ENCODE results near the gene HESX1. TPM values are rescaled to one million over a fixed set of nuclear protein-coding genes. Genes with fewer than 3 reads are reported as not detected.

Gene HESX1
- total and polyA plus RNA-seq, 2 donors from 2014 or later = 0.79 to 2.1 TPM

DNA sequence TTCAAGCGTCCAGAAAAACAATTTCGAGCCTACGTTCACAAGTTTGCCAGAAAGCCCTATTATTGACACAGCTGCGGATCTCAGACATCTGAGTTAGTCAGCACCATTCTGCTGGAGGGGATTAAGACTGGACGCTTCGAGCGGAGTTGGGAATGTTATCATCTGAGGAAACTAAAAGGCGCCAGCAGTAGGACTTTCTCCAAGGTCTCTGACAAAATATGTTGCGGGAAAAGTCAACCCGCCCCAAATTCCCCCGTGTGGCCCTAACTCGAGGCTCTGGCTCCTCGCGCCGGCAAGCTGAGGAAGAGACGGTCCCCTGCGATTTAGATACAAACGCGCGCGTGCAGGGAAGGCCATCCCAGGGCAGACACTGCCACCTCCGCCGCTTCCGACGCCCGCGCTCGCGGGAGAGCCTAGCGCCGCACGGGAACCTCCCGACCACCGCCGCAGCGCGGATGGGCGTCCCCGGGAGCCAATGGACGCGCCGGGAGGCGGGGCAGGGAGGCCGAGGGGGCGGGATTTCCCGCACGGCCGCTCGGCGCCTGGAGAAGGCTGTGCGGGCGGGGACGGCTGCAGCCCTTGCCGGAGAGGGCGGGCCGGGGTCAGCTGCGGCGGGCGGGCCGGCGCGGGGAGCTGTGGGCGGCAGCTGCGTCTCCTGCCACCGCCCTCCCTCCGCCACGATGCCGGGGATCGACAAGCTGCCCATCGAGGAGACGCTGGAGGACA, 27.6 kb upstream of the HESX1 start, which contains the start of gene APPL1:
TSS of gene APPL1 (plus strand) at position 526 of the 726 bp plus-strand sequence. CDS start at position 681, 155 bp downstream.
- intact Hi-C loops (cut with DNase I) = loop anchor here (10.0 kb wide), 1 partner anchor 133 kb away; no protein-coding TSS in a partner anchor
- Histone ChIP-seq H3K9ac (ENCODE audit: low read length in 3 of 3) (peak within 1 kb of the TSS; percentile 78 to 95 (median 86)), H3K36me3 (ENCODE audit: control insufficient read depth in 2 of 3, insufficient read depth in 3 of 3, low read length in 3 of 3) (no peaks in the 10 kb centered on the region), H3K4me3 (ENCODE audit: low read length in 3 of 3) (peak within 1 kb of the TSS; percentile 73 to 97 (median 88)), H3K9me3 (ENCODE audit: control insufficient read depth in 2 of 3, insufficient read depth in 1 of 3, low read length in 3 of 3) (no peaks in the 10 kb centered on the region), H3K27me3 (ENCODE audit: control insufficient read depth, insufficient read depth, low read length) (no peaks in the 10 kb centered on the region), H3K4me1 (ENCODE audit: control insufficient read depth in 2 of 3, insufficient read depth in 2 of 3, low read depth in 1 of 3, low read length in 3 of 3) (peaks cover 0 to 4% (median 0%) of the 10 kb centered on the region in 3 donors), H3K27ac (ENCODE audit: low read depth in 2 of 2, low read length in 2 of 2) (peak within 1 kb of the TSS; percentile 92 to 93)
- DNase-seq (peak; percentile 95 to 98 (median 97)), FAIRE-seq (no peak)
- TF ChIP-seq, protein P1, sequence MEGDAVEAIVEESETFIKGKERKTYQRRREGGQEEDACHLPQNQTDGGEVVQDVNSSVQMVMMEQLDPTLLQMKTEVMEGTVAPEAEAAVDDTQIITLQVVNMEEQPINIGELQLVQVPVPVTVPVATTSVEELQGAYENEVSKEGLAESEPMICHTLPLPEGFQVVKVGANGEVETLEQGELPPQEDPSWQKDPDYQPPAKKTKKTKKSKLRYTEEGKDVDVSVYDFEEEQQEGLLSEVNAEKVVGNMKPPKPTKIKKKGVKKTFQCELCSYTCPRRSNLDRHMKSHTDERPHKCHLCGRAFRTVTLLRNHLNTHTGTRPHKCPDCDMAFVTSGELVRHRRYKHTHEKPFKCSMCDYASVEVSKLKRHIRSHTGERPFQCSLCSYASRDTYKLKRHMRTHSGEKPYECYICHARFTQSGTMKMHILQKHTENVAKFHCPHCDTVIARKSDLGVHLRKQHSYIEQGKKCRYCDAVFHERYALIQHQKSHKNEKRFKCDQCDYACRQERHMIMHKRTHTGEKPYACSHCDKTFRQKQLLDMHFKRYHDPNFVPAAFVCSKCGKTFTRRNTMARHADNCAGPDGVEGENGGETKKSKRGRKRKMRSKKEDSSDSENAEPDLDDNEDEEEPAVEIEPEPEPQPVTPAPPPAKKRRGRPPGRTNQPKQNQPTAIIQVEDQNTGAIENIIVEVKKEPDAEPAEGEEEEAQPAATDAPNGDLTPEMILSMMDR (IDR thresholded peaks at IDR 0.05; ENCODE audit: borderline replicate concordance, extremely low read depth, insufficient read depth) = no peak

DNA sequence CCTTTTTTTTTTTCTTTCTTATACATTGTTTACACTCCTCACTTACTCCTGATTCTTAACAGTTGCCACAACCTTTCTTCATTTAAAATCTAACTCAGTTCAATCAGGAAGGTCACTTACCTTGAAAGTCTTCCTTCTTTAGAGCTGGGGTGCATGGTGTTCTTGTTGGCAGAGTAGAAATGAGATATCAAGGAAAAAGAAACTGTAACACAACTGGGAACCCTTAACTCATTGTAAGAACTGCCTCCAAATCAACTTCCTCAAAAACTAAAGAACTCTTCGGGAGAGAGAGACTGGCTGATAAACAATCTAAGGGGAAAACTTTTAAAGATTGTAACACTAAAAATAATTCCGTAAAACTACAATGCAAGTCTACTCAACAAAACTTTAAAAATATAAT, 26.4 kb upstream of the HESX1 start:
- Histone ChIP-seq H3K27me3 (ENCODE audit: control insufficient read depth, insufficient read depth, low read length) (no peaks in the 10 kb centered on the region), H3K9ac (ENCODE audit: low read length in 3 of 3) (no peak overlapping the region), H3K4me3 (ENCODE audit: low read length in 3 of 3) (no peak overlapping the region), H3K9me3 (ENCODE audit: control insufficient read depth in 2 of 3, insufficient read depth in 1 of 3, low read length in 3 of 3) (no peaks in the 10 kb centered on the region), H3K27ac (ENCODE audit: low read depth in 2 of 2, low read length in 2 of 2) (no peak overlapping the region), H3K4me1 (ENCODE audit: control insufficient read depth in 2 of 3, insufficient read depth in 2 of 3, low read depth in 1 of 3, low read length in 3 of 3) (peaks cover 0 to 4% (median 0%) of the 10 kb centered on the region in 3 donors), H3K36me3 (ENCODE audit: control insufficient read depth in 2 of 3, insufficient read depth in 3 of 3, low read length in 3 of 3) (no peaks in the 10 kb centered on the region)
- no peak for FAIRE-seq
- intact Hi-C loops (cut with DNase I) = loop anchor here (10.0 kb wide), 1 partner anchor 131 kb away; no protein-coding TSS in a partner anchor
- peak in 1 of 5 donors; percentile 3 for DNase-seq
- TF ChIP-seq, protein P1 (IDR thresholded peaks at IDR 0.05; ENCODE audit: borderline replicate concordance, extremely low read depth, insufficient read depth) = no peak

DNA sequence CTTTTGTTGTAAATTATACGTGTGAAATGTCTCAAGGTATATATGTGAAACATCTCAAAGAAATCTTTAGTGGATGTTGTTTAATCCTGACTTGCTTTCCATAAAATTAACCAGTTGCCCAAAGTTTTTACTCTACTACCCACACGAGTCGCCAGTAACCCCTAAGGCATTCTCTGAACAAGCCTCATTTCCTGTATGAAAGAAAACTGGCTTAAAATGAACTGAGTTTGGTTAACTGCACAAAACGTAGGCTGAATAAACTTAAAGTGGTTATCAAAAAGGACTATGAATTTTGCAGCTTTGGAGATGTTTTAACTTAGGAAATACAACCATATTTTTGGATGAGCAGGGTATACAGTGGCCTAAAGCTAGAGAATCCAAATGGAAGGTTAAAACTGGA, 25.1 kb upstream of the HESX1 start:
- DNase-seq (peak in 1 of 5 donors; percentile 21), FAIRE-seq (no peak)
- peaks cover 0 to 4% (median 0%) of the 10 kb centered on the region in 3 donors for H3K4me1 ChIP-seq (ENCODE audit: control insufficient read depth in 2 of 3, insufficient read depth in 2 of 3, low read depth in 1 of 3, low read length in 3 of 3)
- H3K27me3 ChIP-seq (ENCODE audit: control insufficient read depth, insufficient read depth, low read length) = no peaks in the 10 kb centered on the region
- no peaks in the 10 kb centered on the region for H3K9me3 ChIP-seq (ENCODE audit: control insufficient read depth in 2 of 3, insufficient read depth in 1 of 3, low read length in 3 of 3)
- H3K27ac ChIP-seq (ENCODE audit: low read depth in 2 of 2, low read length in 2 of 2) = no peak overlapping the region
- no peak overlapping the region for H3K4me3 ChIP-seq (ENCODE audit: low read length in 3 of 3)
- no peak overlapping the region for H3K9ac ChIP-seq (ENCODE audit: low read length in 3 of 3)
- H3K36me3 ChIP-seq (ENCODE audit: control insufficient read depth in 2 of 3, insufficient read depth in 3 of 3, low read length in 3 of 3) = no peaks in the 10 kb centered on the region
- TF ChIP-seq, protein P1 (IDR thresholded peaks at IDR 0.05; ENCODE audit: borderline replicate concordance, extremely low read depth, insufficient read depth) = no peak
- intact Hi-C loops (cut with DNase I) = loop anchor here (10.0 kb wide), 1 partner anchor 130 kb away; no protein-coding TSS in a partner anchor
